ENCODE data around the gene USP49.

DNA sequence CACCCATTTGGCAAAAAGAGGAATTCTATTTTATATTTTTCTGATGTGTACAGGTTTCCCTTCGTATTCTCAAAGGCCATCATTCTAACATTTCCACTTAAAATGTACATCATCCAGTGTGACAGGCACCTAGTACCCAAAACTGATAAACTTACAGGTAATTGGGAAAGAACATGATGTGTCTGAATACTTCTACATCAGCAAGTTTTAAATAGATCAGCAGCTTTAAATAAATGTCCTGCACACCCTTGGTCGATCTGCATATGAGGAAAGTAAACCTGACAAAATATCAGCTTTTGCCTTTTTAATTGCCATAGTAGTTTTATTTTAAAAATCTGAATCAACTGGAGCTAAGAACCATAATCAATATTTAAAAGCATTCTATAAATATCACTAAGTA is 81.2 kb downstream of the USP49 start:
- TF ChIP-seq, protein P1, sequence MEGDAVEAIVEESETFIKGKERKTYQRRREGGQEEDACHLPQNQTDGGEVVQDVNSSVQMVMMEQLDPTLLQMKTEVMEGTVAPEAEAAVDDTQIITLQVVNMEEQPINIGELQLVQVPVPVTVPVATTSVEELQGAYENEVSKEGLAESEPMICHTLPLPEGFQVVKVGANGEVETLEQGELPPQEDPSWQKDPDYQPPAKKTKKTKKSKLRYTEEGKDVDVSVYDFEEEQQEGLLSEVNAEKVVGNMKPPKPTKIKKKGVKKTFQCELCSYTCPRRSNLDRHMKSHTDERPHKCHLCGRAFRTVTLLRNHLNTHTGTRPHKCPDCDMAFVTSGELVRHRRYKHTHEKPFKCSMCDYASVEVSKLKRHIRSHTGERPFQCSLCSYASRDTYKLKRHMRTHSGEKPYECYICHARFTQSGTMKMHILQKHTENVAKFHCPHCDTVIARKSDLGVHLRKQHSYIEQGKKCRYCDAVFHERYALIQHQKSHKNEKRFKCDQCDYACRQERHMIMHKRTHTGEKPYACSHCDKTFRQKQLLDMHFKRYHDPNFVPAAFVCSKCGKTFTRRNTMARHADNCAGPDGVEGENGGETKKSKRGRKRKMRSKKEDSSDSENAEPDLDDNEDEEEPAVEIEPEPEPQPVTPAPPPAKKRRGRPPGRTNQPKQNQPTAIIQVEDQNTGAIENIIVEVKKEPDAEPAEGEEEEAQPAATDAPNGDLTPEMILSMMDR (IDR thresholded peaks at IDR 0.05): no peak
- no peak for TF ChIP-seq POLR2A (IDR thresholded peaks at IDR 0.05)

Data from right lobe of liver (tissue), 4 donors.